Measurements from ENCODE around the gene MEIOSIN.

MEIOSIN gene

GRCh38 chr19:45804140-45804958, 71.1 kb downstream of the MEIOSIN start:
- Histone ChIP-seq H3K27me3 (peaks cover 97% of the 10 kb centered on the region), H3K27ac (no peak overlapping the region), H3K4me3 (ENCODE audit: low read depth in 1 of 2, low read length in 1 of 2) (no peak overlapping the region), H3K4me1 (ENCODE audit: control insufficient read depth in 1 of 2, insufficient read depth in 1 of 2, low read depth in 1 of 2, low read length in 1 of 2) (no peaks in the 10 kb centered on the region), H3K9me3 (no peaks in the 10 kb centered on the region), H3K36me3 (no peaks in the 10 kb centered on the region)
- TF ChIP-seq CTCF (IDR thresholded peaks at IDR 0.05): no peak

GRCh38 chr19:45804959-45805230, 71.7 kb downstream of the MEIOSIN start:
- TF ChIP-seq CTCF (IDR thresholded peaks at IDR 0.05): no peak

GRCh38 chr19:45805719-45806118, 72.5 kb downstream of the MEIOSIN start:
- no peak overlapping the region for H3K4me3 ChIP-seq (ENCODE audit: low read depth in 1 of 2, low read length in 1 of 2)
- no peaks in the 10 kb centered on the region for H3K9me3 ChIP-seq
- TF ChIP-seq CTCF (IDR thresholded peaks at IDR 0.05): no peak
- H3K27ac ChIP-seq: no peak overlapping the region
- peaks cover 97% of the 10 kb centered on the region for H3K27me3 ChIP-seq
- no peaks in the 10 kb centered on the region for H3K36me3 ChIP-seq
- no peaks in the 10 kb centered on the region for H3K4me1 ChIP-seq (ENCODE audit: control insufficient read depth in 1 of 2, insufficient read depth in 1 of 2, low read depth in 1 of 2, low read length in 1 of 2)

More at GRCh38 chr19:45804959-45805230, 71.7 kb downstream of the MEIOSIN start:
- no peaks in the 10 kb centered on the region for H3K4me1 ChIP-seq (ENCODE audit: control insufficient read depth in 1 of 2, insufficient read depth in 1 of 2, low read depth in 1 of 2, low read length in 1 of 2)
- H3K9me3 ChIP-seq: no peaks in the 10 kb centered on the region
- no peak overlapping the region for H3K4me3 ChIP-seq (ENCODE audit: low read depth in 1 of 2, low read length in 1 of 2)
- H3K27me3 ChIP-seq: peaks cover 97% of the 10 kb centered on the region
- H3K36me3 ChIP-seq: no peaks in the 10 kb centered on the region
- H3K27ac ChIP-seq: no peak overlapping the region

GRCh38 chr19:45809643-45810159, 76.5 kb downstream of the MEIOSIN start:
- no peaks in the 10 kb centered on the region for H3K9me3 ChIP-seq
- H3K4me3 ChIP-seq (ENCODE audit: low read depth in 1 of 2, low read length in 1 of 2): no peak overlapping the region
- no peak overlapping the region for H3K27ac ChIP-seq
- no peaks in the 10 kb centered on the region for H3K36me3 ChIP-seq
- peaks cover 95% of the 10 kb centered on the region for H3K27me3 ChIP-seq
- TF ChIP-seq CTCF (IDR thresholded peaks at IDR 0.05): no peak
- no peaks in the 10 kb centered on the region for H3K4me1 ChIP-seq (ENCODE audit: control insufficient read depth in 1 of 2, insufficient read depth in 1 of 2, low read depth in 1 of 2, low read length in 1 of 2)

- Histone ChIP-seq H3K9me3 (no peaks in the 10 kb centered on the region), H3K36me3 (no peaks in the 10 kb centered on the region), H3K4me1 (ENCODE audit: control insufficient read depth in 1 of 2, insufficient read depth in 1 of 2, low read depth in 1 of 2, low read length in 1 of 2) (peaks cover 0 to 4% of the 10 kb centered on the region in 2 experiments), H3K27me3 (peaks cover 91% of the 10 kb centered on the region), H3K27ac (no peak overlapping the region), H3K4me3 (ENCODE audit: low read depth in 1 of 2, low read length in 1 of 2) (no peak overlapping the region)
- no peak for TF ChIP-seq CTCF (IDR thresholded peaks at IDR 0.05)
Measured at GRCh38 chr19:45812297-45812696, 79.1 kb downstream of the MEIOSIN start.
